Ishikawa (cell line): ENCODE results near the gene USP30.

Experiments used
- CEBPB ChIP-seq: IDR thresholded peaks from 2 replicates; pipeline ENCODE4 v1.6.1; 2012
- CREB1 ChIP-seq: IDR thresholded peaks from 2 replicates; pipeline ENCODE4 v1.6.1; 2012; ENCODE audit warnings: low read depth
- EGR1 ChIP-seq: IDR thresholded peaks from 2 replicates; pipeline ENCODE4 v1.6.1; 2012
- EP300 ChIP-seq: IDR thresholded peaks from 2 replicates; pipeline ENCODE4 v1.6.1; 2012; ENCODE audit warnings: borderline replicate concordance
- FOXM1 ChIP-seq: IDR thresholded peaks from 2 replicates; pipeline ENCODE4 v1.6.1; 2012; ENCODE audit warnings: low read depth, borderline replicate concordance
- MAX ChIP-seq: IDR thresholded peaks from 2 replicates; pipeline ENCODE4 v1.6.1; 2012
- NFIC ChIP-seq: IDR thresholded peaks from 2 replicates; pipeline ENCODE4 v1.6.1; 2012
- RAD21 ChIP-seq: IDR thresholded peaks from 2 replicates; pipeline ENCODE4 v1.6.1; 2012; ENCODE audit warnings: low read depth
- REST ChIP-seq: IDR thresholded peaks from 2 replicates; pipeline ENCODE4 v1.6.1; 2012; ENCODE audit warnings: low read depth, mild to moderate bottlenecking
- TAF1 ChIP-seq: IDR thresholded peaks from 2 replicates; pipeline ENCODE4 v1.6.1; 2012; ENCODE audit warnings: low read depth, mild to moderate bottlenecking
- TCF12 ChIP-seq: IDR thresholded peaks from 2 replicates; pipeline ENCODE4 v1.6.1; 2012; ENCODE audit warnings: low read depth
- TEAD4 ChIP-seq: IDR thresholded peaks from 2 replicates; pipeline ENCODE4 v1.6.1; 2012
- USF1 ChIP-seq: IDR thresholded peaks from 2 replicates; pipeline ENCODE4 v1.6.1; 2012
- YY1 ChIP-seq: IDR thresholded peaks from 2 replicates; pipeline ENCODE4 v1.6.1; 2012; ENCODE audit warnings: low read depth
- ZBTB7A ChIP-seq: IDR thresholded peaks from 2 replicates; pipeline ENCODE4 v1.6.1; 2012; ENCODE audit warnings: low read depth

The USP30 gene

GRCh38 chr12:109010259-109010658, 42.1 kb upstream of the USP30 start:
- TF ChIP-seq NFIC (no peak), USF1 (no peak), TAF1 (no peak), TCF12 (no peak)

- TF ChIP-seq REST (peak; percentile 54; the same call in 1 of the 2 replicates), NFIC (no peak)
These were observed 37.2 kb upstream of the USP30 start for GRCh38 chr12:109014984-109015765.

- TF ChIP-seq TCF12: no peak
- TF ChIP-seq CREB1: no peak
- TF ChIP-seq TEAD4: no peak
- TF ChIP-seq USF1: no peak
- no peak for TF ChIP-seq MAX
These were observed 36.4 kb upstream of the USP30 start for GRCh38 chr12:109016016-109016415.

- TF ChIP-seq CREB1 (no peak), REST (no peak), FOXM1 (no peak), EP300 (no peak), NFIC (no peak), RAD21 (no peak), USF1 (no peak), TAF1 (no peak), YY1 (no peak), TCF12 (no peak), TEAD4 (no peak), CEBPB (no peak), MAX (no peak), EGR1 (no peak), ZBTB7A (no peak)
These were observed 35.4 kb upstream of the USP30 start for GRCh38 chr12:109016978-109017377.

GRCh38 chr12:109018296-109018695, 34.1 kb upstream of the USP30 start:
- TF ChIP-seq YY1 (no peak), REST (no peak), MAX (no peak), TEAD4 (no peak), FOXM1 (no peak), ZBTB7A (no peak), CEBPB (no peak), RAD21 (no peak), NFIC (no peak), TCF12 (no peak), USF1 (no peak), EGR1 (no peak), EP300 (no peak), TAF1 (no peak), CREB1 (no peak)
